Spinal cord (tissue), 10 donors: Measurements from ENCODE around the gene CORO1C. TPM values are rescaled to one million over a fixed set of nuclear protein-coding genes. Genes with fewer than 3 reads are reported as not detected.
A peak's percentile ranks its signal among the peaks of the same experiment; 100 is the strongest.

ENCODE experiments used
- DNase-seq, 6 donors: peaks; one replicate each; pipeline versions ENCODE4 v3.0.0 to v3.0.0-alpha.2; 2013 to 2015; ENCODE audit warnings: low spot score in 6 of 6, low read depth in 4 of 6
- H3K27ac ChIP-seq: one replicate; pipeline ENCODE4 v1.5.1; 2013; ENCODE audit warnings: low read depth, low read length, control low read depth
- H3K27me3 ChIP-seq: one replicate; pipeline ENCODE4 v1.6.1; 2013; ENCODE audit warnings: low read length; ENCODE audit not compliant: control insufficient read depth, insufficient read depth
- H3K36me3 ChIP-seq: one replicate; pipeline ENCODE4 v1.6.1; 2013; ENCODE audit warnings: low read length; ENCODE audit not compliant: control insufficient read depth, insufficient read depth
- H3K4me1 ChIP-seq: one replicate; pipeline ENCODE4 v1.6.1; 2013; ENCODE audit warnings: low read length; ENCODE audit not compliant: control insufficient read depth, insufficient read depth
- H3K4me3 ChIP-seq: one replicate; pipeline ENCODE4 v1.5.1; 2013; ENCODE audit warnings: low read depth, low read length, control low read depth
- H3K9me3 ChIP-seq: one replicate; pipeline ENCODE4 v1.6.1; 2013; ENCODE audit warnings: low read length; ENCODE audit not compliant: control insufficient read depth, insufficient read depth
- WGBS: methylation state at CpG from one replicate; pipeline ENCODE4 v1.1.5; 2013; ENCODE audit warnings: missing lambda C conversion rate; ENCODE audit not compliant: insufficient coverage; 5-methylcytosine and 5-hydroxymethylcytosine counted together
- polyA plus RNA-seq, 2 donors: library from polyadenylated mRNA; unstranded; fragments of 120-200 nt; gene quantifications; one replicate each; pipeline ENCODE4 v1.2.1, GENCODE V29; 2013; ENCODE audit not compliant: insufficient read length in 2 of 2
- total RNA-seq, 2 donors: library from RNA; depleted of rRNA in 1 of 2; stranded (reverse); fragments of 120-200 nt in 1 of 2; fragments of >200 nt in 1 of 2; gene quantifications; one replicate each; pipeline versions ENCODE4 v1.2.3 to v1.2.4, GENCODE V29; 2013 to 2014
- donor health status: healthy.

CORO1C gene
- total and polyA plus RNA-seq, 4 donors, result 66.1 to 133 (median 89.6) TPM

DNA sequence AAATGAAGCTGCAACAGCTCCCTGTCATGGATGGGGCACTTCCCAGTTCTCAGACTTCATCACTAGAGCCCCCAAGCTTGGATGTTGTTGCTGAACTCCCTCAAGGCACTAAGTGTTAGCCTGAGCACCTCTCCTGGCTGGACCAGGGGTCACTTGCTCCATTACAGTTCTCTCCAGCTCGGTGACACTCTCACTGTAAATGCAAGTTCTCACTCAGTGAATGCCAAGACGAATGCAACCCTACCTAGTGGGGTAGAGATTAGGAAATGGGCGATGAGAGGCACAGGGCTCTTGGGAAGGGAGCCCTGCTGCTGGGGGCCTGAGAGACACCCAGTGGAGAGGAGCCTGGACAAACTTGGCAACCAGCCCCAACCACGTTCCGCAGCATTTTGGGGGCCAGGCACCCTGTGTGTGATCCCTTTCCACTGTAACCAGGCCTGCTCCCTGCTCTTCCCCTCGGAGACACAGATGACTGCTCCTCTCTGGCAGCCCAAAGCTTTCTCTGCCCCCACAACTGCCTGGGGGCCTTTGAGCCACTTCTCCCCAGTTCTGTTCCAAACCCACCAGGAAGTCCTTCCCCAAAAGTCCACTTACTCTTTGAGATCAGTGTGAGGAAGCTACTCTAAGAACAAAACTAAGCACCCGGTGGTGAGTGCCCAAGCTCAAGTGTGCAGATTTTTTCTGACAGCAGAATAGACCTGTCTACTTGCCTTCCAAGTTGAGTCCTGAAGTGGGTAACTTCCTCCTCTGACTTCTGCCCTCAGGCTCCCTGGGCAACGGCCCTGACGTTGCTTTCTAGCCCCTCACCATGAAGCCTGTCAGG is 89.7 kb downstream of the CORO1C start:
- 76% methylated on average over 8 of the region's 9 CpGs for WGBS
- H3K27ac ChIP-seq, result no peak overlapping the region

GRCh38 chr12:108640802-108641445 is 90.4 kb downstream of the CORO1C start:
- Histone ChIP-seq H3K27ac (no peak overlapping the region), H3K27me3 (no peaks in the 10 kb centered on the region), H3K36me3 (peaks cover 9% of the 10 kb centered on the region), H3K4me3 (no peak overlapping the region), H3K4me1 (peaks cover 53% of the 10 kb centered on the region), H3K9me3 (no peaks in the 10 kb centered on the region)
- peak in 1 of 6 donors; percentile 19 for DNase-seq
- 81% methylated on average over 8 of the region's 10 CpGs for WGBS

More for the DNA sequence above, 89.7 kb downstream of the CORO1C start:
- Histone ChIP-seq H3K27me3 (no peaks in the 10 kb centered on the region), H3K4me3 (no peak overlapping the region), H3K36me3 (peaks cover 12% of the 10 kb centered on the region), H3K4me1 (peaks cover 53% of the 10 kb centered on the region), H3K9me3 (no peaks in the 10 kb centered on the region)
- DNase-seq, result no peak

- DNase-seq, result no peak
- H3K27ac ChIP-seq, result peak overlapping the region; percentile 89
- WGBS, result 92% methylated on average over 6 of the region's 11 CpGs
- peaks cover 51% of the 10 kb centered on the region for H3K4me1 ChIP-seq
- no peaks in the 10 kb centered on the region for H3K9me3 ChIP-seq
- H3K4me3 ChIP-seq, result no peak overlapping the region
- peaks cover 2% of the 10 kb centered on the region for H3K36me3 ChIP-seq
- H3K27me3 ChIP-seq, result no peaks in the 10 kb centered on the region
These were observed 92.1 kb downstream of the CORO1C start for GRCh38 chr12:108638997-108639822.

- Histone ChIP-seq H3K36me3 (no peaks in the 10 kb centered on the region), H3K27me3 (no peaks in the 10 kb centered on the region), H3K4me1 (peaks cover 45% of the 10 kb centered on the region), H3K9me3 (no peaks in the 10 kb centered on the region), H3K4me3 (no peak overlapping the region), H3K27ac (peak overlapping the region; percentile 89)
- peak; percentile 52 to 90 (median 62) for DNase-seq
- WGBS, result 7% methylated on average over 17 of the region's 18 CpGs
These were observed 93.0 kb downstream of the CORO1C start for GRCh38 chr12:108638141-108638827.

DNA sequence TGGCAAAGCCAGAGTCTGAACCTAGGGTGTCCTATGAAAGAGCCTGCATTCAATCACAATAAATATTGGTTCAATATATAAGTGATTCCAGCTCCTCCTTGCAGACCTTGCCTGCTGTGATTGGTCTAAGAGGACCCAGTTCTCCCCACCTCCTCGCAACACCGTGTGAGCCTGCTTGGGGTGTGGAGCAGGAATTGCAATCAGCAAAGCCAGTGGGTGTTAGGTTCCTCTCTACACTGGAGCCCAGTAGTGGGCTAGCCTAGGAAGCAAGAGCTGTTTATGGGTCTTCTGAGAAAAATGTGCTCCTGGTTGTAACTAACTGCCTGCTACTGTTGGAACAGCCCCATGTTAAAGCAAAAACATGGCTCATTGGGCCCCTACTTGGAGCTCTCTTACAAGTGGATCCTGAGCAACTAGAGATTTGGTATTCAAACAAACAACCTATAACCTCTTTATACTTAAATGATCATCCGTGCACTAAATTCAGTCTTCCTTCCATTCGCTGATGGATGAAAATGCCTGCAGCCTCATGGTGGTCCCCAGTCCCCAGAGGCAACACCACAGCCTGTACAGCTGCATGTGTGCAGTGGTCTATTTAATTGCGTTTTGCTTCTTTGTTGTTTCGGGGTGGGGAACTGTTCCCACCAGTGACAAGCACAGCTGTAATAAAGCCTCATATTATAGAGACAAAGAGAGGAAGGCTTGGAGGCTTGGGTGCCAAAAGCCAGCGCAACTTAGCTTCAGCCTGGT is 93.9 kb downstream of the CORO1C start:
- Histone ChIP-seq H3K27me3 (no peaks in the 10 kb centered on the region), H3K4me1 (peaks cover 45% of the 10 kb centered on the region), H3K36me3 (no peaks in the 10 kb centered on the region), H3K9me3 (no peaks in the 10 kb centered on the region), H3K4me3 (no peak overlapping the region), H3K27ac (peak overlapping the region; percentile 89)
- peak in 2 of 6 donors; percentile 35 to 83 for DNase-seq
- 53% methylated on average over 2 of the region's 7 CpGs for WGBS

DNA sequence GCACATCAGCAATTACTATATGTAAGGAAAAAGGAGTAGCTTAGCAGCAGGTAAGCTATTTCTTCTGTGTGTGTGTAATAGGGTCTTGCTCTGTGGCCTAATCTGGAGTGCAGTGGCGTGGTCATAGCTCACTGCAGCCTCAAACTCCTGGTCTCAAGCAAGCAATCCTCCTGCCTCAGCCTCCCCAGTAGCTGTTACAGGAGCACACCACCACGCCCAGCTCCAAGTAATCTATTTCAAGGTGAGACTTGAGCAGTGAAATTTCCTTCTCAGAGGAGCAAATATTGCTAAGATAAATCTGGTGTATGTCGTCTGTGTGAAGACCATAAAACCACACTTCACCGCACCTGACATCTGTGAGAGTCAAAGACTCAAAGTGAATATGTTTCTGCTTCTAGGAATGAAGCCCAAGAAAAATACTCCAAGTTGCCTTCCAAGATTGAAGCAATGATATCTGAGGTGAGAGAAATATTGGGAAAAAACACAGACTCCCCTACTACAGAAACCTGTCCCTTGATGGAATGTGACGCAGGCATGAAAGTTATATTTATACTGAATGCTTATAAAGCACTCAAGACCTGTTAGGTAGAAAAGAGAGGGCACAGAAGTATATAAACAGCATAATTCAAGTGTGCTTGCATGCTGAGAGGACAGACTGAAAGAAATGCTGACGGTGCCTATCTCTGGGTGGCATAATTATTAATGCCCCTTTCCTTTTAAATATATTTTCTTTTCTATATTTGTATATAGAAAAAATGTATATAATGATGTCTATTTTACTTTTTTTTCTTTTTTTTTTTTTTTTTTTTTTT is 95.1 kb downstream of the CORO1C start:
- peaks cover 44% of the 10 kb centered on the region for H3K4me1 ChIP-seq
- no peak overlapping the region for H3K27ac ChIP-seq
- no peak overlapping the region for H3K4me3 ChIP-seq
- H3K27me3 ChIP-seq, result no peaks in the 10 kb centered on the region
- H3K9me3 ChIP-seq, result no peaks in the 10 kb centered on the region
- no peaks in the 10 kb centered on the region for H3K36me3 ChIP-seq
- peak in 1 of 6 donors; percentile 45 for DNase-seq
- WGBS, result 100% methylated on average over 2 of the region's 6 CpGs

DNA sequence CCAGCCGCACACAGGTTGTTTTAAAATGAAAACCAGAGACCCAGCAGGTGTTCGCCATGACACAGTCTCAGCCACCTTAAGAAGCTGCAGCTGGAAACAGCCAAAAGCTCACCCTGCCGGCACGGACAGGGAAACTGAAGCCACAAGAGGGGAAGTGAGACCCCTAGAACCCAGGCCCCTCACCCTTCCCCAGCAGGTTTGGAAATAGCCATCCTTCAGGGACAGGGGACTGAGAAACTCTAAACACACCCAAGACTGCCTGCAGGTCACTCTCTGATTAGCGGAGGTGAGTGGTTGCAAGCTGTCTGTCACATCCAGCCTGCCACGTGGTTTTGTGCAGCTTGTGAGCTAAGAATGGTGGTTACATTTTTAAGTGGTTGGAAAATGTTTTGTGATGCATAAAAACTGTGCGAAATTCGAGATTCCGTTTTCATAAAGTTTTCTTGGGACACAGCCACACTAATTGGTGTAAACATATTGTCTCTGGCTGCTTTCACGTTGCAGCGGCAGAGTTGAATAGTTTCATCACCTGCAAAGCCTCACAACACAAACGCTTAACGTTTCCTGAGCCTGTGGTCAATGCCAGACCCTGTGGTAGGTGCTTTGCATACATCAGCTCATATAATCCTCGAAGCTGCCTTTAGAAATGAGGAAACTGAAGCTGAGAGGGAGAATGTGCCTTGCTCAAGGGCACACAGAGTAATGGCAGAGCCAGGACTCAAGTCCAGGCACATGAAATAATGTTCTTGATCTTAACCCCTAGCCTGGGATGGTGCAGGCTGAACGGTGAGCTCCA is 95.9 kb downstream of the CORO1C start:
- no peak overlapping the region for H3K27ac ChIP-seq
- no peak for DNase-seq
- H3K4me3 ChIP-seq, result no peak overlapping the region
- no peaks in the 10 kb centered on the region for H3K27me3 ChIP-seq
- no peaks in the 10 kb centered on the region for H3K9me3 ChIP-seq
- peaks cover 44% of the 10 kb centered on the region for H3K4me1 ChIP-seq
- no peaks in the 10 kb centered on the region for H3K36me3 ChIP-seq
- 52% methylated on average over 11 of the region's 15 CpGs for WGBS

DNA sequence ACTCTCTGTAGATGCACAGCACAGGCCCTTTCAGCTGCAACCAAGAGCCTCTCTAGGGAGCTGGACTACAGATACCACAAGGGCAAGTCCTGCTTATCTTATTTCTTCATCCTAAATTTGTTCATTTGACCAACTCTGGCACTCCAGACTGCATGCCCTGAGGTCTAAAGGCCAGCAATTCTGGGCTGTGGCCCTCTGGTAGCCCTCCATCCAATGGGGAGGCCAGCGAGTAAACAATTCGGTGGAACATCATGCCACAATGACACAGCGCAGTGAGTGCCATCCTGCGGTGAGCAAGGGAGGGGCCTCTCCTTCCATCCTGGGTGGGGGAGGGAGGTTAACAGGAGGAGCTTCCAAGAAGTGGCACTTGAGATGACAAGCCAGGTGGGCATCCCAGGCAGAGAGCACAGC is 97.0 kb downstream of the CORO1C start:
- 45% methylated on average over 4 of the region's 4 CpGs for WGBS
- no peak for DNase-seq
- Histone ChIP-seq H3K36me3 (no peaks in the 10 kb centered on the region), H3K9me3 (no peaks in the 10 kb centered on the region), H3K4me1 (peaks cover 42% of the 10 kb centered on the region), H3K27me3 (no peaks in the 10 kb centered on the region), H3K27ac (no peak overlapping the region), H3K4me3 (no peak overlapping the region)
